ENCODE data around the gene AARS1.
"Not testable (repeated sequence)": the region's sequence is repeated elsewhere in the genome, so short reads cannot be mapped to it uniquely, and the experiment has no call there.

DNA sequence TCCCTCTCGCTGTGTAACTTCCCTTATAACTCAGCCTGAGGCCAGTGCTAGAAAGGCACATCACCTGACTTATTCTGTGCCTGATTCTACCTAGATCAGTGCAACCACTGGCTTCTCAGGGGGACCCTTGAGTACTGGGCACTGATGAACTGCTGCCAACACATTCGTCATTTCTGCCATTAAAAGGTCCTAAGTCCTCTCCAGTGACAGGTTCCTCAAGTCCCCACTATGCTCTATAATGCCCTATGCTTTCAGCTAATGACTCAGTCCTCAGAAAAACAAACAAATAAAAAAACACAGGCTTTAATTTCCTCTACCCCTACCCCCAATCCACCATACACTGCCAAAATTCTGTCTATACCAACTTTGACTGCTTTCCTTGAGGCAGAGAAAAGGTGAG is 66.1 kb downstream of the AARS1 start:
- not testable (repeated sequence) for TF ChIP-seq TARDBP (IDR thresholded peaks at IDR 0.05; ENCODE audit: borderline replicate concordance); POLR2A (IDR thresholded peaks at IDR 0.05; ENCODE audit: low read depth, low read length); JUND (IDR thresholded peaks at IDR 0.05; ENCODE audit: low read depth, low read length); NRF1 (conservative IDR thresholded peaks at IDR 0.05; ENCODE audit: low read depth, low read length)
- TF ChIP-seq, protein P1, sequence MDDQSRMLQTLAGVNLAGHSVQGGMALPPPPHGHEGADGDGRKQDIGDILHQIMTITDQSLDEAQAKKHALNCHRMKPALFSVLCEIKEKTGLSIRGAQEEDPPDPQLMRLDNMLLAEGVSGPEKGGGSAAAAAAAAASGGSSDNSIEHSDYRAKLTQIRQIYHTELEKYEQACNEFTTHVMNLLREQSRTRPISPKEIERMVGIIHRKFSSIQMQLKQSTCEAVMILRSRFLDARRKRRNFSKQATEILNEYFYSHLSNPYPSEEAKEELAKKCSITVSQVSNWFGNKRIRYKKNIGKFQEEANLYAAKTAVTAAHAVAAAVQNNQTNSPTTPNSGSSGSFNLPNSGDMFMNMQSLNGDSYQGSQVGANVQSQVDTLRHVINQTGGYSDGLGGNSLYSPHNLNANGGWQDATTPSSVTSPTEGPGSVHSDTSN (IDR thresholded peaks at IDR 0.05; ENCODE audit: insufficient replicate concordance, low read depth, low read length) = not testable (repeated sequence)
- TF ChIP-seq, protein P2, sequence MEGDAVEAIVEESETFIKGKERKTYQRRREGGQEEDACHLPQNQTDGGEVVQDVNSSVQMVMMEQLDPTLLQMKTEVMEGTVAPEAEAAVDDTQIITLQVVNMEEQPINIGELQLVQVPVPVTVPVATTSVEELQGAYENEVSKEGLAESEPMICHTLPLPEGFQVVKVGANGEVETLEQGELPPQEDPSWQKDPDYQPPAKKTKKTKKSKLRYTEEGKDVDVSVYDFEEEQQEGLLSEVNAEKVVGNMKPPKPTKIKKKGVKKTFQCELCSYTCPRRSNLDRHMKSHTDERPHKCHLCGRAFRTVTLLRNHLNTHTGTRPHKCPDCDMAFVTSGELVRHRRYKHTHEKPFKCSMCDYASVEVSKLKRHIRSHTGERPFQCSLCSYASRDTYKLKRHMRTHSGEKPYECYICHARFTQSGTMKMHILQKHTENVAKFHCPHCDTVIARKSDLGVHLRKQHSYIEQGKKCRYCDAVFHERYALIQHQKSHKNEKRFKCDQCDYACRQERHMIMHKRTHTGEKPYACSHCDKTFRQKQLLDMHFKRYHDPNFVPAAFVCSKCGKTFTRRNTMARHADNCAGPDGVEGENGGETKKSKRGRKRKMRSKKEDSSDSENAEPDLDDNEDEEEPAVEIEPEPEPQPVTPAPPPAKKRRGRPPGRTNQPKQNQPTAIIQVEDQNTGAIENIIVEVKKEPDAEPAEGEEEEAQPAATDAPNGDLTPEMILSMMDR (IDR thresholded peaks at IDR 0.05 in 2 of 3, conservative IDR thresholded peaks at IDR 0.05 in 1 of 3; ENCODE audit: control insufficient read depth in 2 of 3, extremely low read depth in 1 of 3, insufficient read depth in 1 of 3, low read depth in 3 of 3, low read length in 3 of 3) = not testable (repeated sequence)
- TF ChIP-seq, protein P3, sequence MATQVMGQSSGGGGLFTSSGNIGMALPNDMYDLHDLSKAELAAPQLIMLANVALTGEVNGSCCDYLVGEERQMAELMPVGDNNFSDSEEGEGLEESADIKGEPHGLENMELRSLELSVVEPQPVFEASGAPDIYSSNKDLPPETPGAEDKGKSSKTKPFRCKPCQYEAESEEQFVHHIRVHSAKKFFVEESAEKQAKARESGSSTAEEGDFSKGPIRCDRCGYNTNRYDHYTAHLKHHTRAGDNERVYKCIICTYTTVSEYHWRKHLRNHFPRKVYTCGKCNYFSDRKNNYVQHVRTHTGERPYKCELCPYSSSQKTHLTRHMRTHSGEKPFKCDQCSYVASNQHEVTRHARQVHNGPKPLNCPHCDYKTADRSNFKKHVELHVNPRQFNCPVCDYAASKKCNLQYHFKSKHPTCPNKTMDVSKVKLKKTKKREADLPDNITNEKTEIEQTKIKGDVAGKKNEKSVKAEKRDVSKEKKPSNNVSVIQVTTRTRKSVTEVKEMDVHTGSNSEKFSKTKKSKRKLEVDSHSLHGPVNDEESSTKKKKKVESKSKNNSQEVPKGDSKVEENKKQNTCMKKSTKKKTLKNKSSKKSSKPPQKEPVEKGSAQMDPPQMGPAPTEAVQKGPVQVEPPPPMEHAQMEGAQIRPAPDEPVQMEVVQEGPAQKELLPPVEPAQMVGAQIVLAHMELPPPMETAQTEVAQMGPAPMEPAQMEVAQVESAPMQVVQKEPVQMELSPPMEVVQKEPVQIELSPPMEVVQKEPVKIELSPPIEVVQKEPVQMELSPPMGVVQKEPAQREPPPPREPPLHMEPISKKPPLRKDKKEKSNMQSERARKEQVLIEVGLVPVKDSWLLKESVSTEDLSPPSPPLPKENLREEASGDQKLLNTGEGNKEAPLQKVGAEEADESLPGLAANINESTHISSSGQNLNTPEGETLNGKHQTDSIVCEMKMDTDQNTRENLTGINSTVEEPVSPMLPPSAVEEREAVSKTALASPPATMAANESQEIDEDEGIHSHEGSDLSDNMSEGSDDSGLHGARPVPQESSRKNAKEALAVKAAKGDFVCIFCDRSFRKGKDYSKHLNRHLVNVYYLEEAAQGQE (IDR thresholded peaks at IDR 0.05; ENCODE audit: low read depth, low read length) = not testable (repeated sequence)
- TF ChIP-seq, protein P4, sequence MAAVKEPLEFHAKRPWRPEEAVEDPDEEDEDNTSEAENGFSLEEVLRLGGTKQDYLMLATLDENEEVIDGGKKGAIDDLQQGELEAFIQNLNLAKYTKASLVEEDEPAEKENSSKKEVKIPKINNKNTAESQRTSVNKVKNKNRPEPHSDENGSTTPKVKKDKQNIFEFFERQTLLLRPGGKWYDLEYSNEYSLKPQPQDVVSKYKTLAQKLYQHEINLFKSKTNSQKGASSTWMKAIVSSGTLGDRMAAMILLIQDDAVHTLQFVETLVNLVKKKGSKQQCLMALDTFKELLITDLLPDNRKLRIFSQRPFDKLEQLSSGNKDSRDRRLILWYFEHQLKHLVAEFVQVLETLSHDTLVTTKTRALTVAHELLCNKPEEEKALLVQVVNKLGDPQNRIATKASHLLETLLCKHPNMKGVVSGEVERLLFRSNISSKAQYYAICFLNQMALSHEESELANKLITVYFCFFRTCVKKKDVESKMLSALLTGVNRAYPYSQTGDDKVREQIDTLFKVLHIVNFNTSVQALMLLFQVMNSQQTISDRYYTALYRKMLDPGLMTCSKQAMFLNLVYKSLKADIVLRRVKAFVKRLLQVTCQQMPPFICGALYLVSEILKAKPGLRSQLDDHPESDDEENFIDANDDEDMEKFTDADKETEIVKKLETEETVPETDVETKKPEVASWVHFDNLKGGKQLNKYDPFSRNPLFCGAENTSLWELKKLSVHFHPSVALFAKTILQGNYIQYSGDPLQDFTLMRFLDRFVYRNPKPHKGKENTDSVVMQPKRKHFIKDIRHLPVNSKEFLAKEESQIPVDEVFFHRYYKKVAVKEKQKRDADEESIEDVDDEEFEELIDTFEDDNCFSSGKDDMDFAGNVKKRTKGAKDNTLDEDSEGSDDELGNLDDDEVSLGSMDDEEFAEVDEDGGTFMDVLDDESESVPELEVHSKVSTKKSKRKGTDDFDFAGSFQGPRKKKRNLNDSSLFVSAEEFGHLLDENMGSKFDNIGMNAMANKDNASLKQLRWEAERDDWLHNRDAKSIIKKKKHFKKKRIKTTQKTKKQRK (IDR thresholded peaks at IDR 0.05; ENCODE audit: low read depth, low read length) = not testable (repeated sequence)
